Amniotic epithelial cell (primary cell): ENCODE measurements around the gene ATP5F1A.
"Not testable (repeated sequence)": the region's sequence is repeated elsewhere in the genome, so short reads cannot be mapped to it uniquely, and the experiment has no call there.

Experiments
- DNase-seq: peaks from one replicate; pipeline ENCODE4 v3.0.0-alpha.2; 2010; ENCODE audit warnings: low read depth

ATP5F1A gene

GRCh38 chr18:46047369-46047768 lies 50.7 kb downstream of the ATP5F1A start:
- not testable (repeated sequence) for DNase-seq

- DNase-seq: no peak
These were observed 51.4 kb downstream of the ATP5F1A start for GRCh38 chr18:46046688-46047087.

GRCh38 chr18:46046126-46046525 lies 52.0 kb downstream of the ATP5F1A start:
- DNase-seq: no peak

GRCh38 chr18:46042571-46043123 lies 55.4 kb downstream of the ATP5F1A start:
- peak; percentile 72 for DNase-seq

- DNase-seq: no peak
These were observed 57.4 kb downstream of the ATP5F1A start for GRCh38 chr18:46040747-46041104.

GRCh38 chr18:46040033-46040746 lies 57.9 kb downstream of the ATP5F1A start:
- DNase-seq: no peak

GRCh38 chr18:46037512-46038305 lies 60.4 kb downstream of the ATP5F1A start:
- no peak for DNase-seq

GRCh38 chr18:46035696-46036680 lies 62.1 kb downstream of the ATP5F1A start:
- DNase-seq: no peak

GRCh38 chr18:46034230-46034629 lies 63.9 kb downstream of the ATP5F1A start:
- DNase-seq: peak; percentile 78

GRCh38 chr18:46031741-46032140 lies 66.4 kb downstream of the ATP5F1A start:
- no peak for DNase-seq
